NCI-H1694 (cell line): Measurements from ENCODE around the gene CCNDBP1.
A peak's percentile ranks its signal among the peaks of the same experiment; 100 is the strongest.
"Not testable (repeated sequence)": the region's sequence is repeated elsewhere in the genome, so short reads cannot be mapped to it uniquely, and the experiment has no call there.

ENCODE experiments used
- DNase-seq: peaks from one replicate; lab custom pipeline; 2025; lab: John Stamatoyannopoulos, UW

The CCNDBP1 gene

GRCh38 chr15:43215961-43216360 is 30.8 kb downstream of the CCNDBP1 start:
- DNase-seq: no peak

GRCh38 chr15:43218908-43219706 is 33.9 kb downstream of the CCNDBP1 start:
- DNase-seq: no peak

- no peak for DNase-seq
Measured at GRCh38 chr15:43219929-43220928, 35.0 kb downstream of the CCNDBP1 start.

GRCh38 chr15:43220991-43221403 is 35.8 kb downstream of the CCNDBP1 start, which contains the start of gene EPB42:
EPB42 (minus strand) TSS chr15:43221018; CDS start chr15:43220825, 193 bp downstream.
- DNase-seq: no peak

- no peak for DNase-seq
Measured at GRCh38 chr15:43221422-43221821, 36.2 kb downstream of the CCNDBP1 start.

- peak; percentile 31 for DNase-seq
Measured at GRCh38 chr15:43225201-43225949, 40.2 kb downstream of the CCNDBP1 start.

GRCh38 chr15:43225950-43226255 is 40.7 kb downstream of the CCNDBP1 start:
- not testable (repeated sequence) for DNase-seq

- no peak for DNase-seq
Measured at GRCh38 chr15:43226436-43227305, 41.5 kb downstream of the CCNDBP1 start.

GRCh38 chr15:43229977-43230376 is 44.8 kb downstream of the CCNDBP1 start:
- no peak for DNase-seq

- DNase-seq: no peak
Measured at GRCh38 chr15:43230640-43231115, 45.5 kb downstream of the CCNDBP1 start.

- DNase-seq: no peak
Measured at GRCh38 chr15:43232289-43232874, 47.2 kb downstream of the CCNDBP1 start.

GRCh38 chr15:43235536-43235935 is 50.3 kb downstream of the CCNDBP1 start:
- no peak for DNase-seq

- no peak for DNase-seq
Measured at GRCh38 chr15:43237842-43238470, 52.8 kb downstream of the CCNDBP1 start.

- no peak for DNase-seq
Measured at GRCh38 chr15:43238671-43239131, 53.5 kb downstream of the CCNDBP1 start.

GRCh38 chr15:43239732-43240491 is 54.7 kb downstream of the CCNDBP1 start:
- no peak for DNase-seq

GRCh38 chr15:43241100-43241499 is 55.9 kb downstream of the CCNDBP1 start:
- no peak for DNase-seq

- DNase-seq: no peak
Measured at GRCh38 chr15:43242616-43243015, 57.4 kb downstream of the CCNDBP1 start.

- no peak for DNase-seq
Measured at GRCh38 chr15:43243020-43243645, 57.9 kb downstream of the CCNDBP1 start.

- DNase-seq: no peak
Measured at GRCh38 chr15:43244092-43244491, 58.9 kb downstream of the CCNDBP1 start.
